ENCODE data around the gene CYTH4.

CYTH4 gene

GRCh38 chr22:37309211-37310074 lies 27.1 kb downstream of the CYTH4 start:
- Histone ChIP-seq H3K27me3 (replicated peaks; ENCODE audit: control insufficient read depth, insufficient read depth, low read length, poor library complexity, severe bottlenecking) (no peaks in the 10 kb centered on the region), H3K27ac (ENCODE audit: insufficient read depth, low read length, poor library complexity, severe bottlenecking) (peak overlapping the region; percentile 96), H3K9me3 (ENCODE audit: control insufficient read depth, low read length) (no peaks in the 10 kb centered on the region), H3K4me1 (ENCODE audit: control insufficient read depth, insufficient read depth, low read length, poor library complexity, severe bottlenecking) (peaks cover 74% of the 10 kb centered on the region), H3K36me3 (ENCODE audit: control insufficient read depth, insufficient read depth, low read length) (peaks cover 43% of the 10 kb centered on the region), H3K4me3 (ENCODE audit: insufficient read depth, low read depth, low read length, poor library complexity, severe bottlenecking) (peak overlapping the region; percentile 27)
- DNase-seq = peak in 1 of 3 donors; percentile 19

- no peak for DNase-seq
- Histone ChIP-seq H3K27ac (ENCODE audit: insufficient read depth, low read length, poor library complexity, severe bottlenecking) (peak overlapping the region; percentile 96), H3K4me1 (ENCODE audit: control insufficient read depth, insufficient read depth, low read length, poor library complexity, severe bottlenecking) (peaks cover 74% of the 10 kb centered on the region), H3K36me3 (ENCODE audit: control insufficient read depth, insufficient read depth, low read length) (peaks cover 42% of the 10 kb centered on the region), H3K27me3 (replicated peaks; ENCODE audit: control insufficient read depth, insufficient read depth, low read length, poor library complexity, severe bottlenecking) (no peaks in the 10 kb centered on the region), H3K9me3 (ENCODE audit: control insufficient read depth, low read length) (no peaks in the 10 kb centered on the region), H3K4me3 (ENCODE audit: insufficient read depth, low read depth, low read length, poor library complexity, severe bottlenecking) (peak overlapping the region; percentile 27)
These were observed 27.8 kb downstream of the CYTH4 start for GRCh38 chr22:37310075-37310606.

- Histone ChIP-seq H3K27ac (ENCODE audit: insufficient read depth, low read length, poor library complexity, severe bottlenecking) (peak overlapping the region; percentile 96), H3K4me1 (ENCODE audit: control insufficient read depth, insufficient read depth, low read length, poor library complexity, severe bottlenecking) (peaks cover 69% of the 10 kb centered on the region), H3K36me3 (ENCODE audit: control insufficient read depth, insufficient read depth, low read length) (peaks cover 39% of the 10 kb centered on the region), H3K27me3 (replicated peaks; ENCODE audit: control insufficient read depth, insufficient read depth, low read length, poor library complexity, severe bottlenecking) (no peaks in the 10 kb centered on the region), H3K9me3 (ENCODE audit: control insufficient read depth, low read length) (no peaks in the 10 kb centered on the region), H3K4me3 (ENCODE audit: insufficient read depth, low read depth, low read length, poor library complexity, severe bottlenecking) (no peak overlapping the region)
- DNase-seq = no peak
These were observed 28.7 kb downstream of the CYTH4 start for GRCh38 chr22:37310815-37311595.

GRCh38 chr22:37311761-37312312 lies 29.5 kb downstream of the CYTH4 start:
- Histone ChIP-seq H3K36me3 (ENCODE audit: control insufficient read depth, insufficient read depth, low read length) (peaks cover 39% of the 10 kb centered on the region), H3K27me3 (replicated peaks; ENCODE audit: control insufficient read depth, insufficient read depth, low read length, poor library complexity, severe bottlenecking) (no peaks in the 10 kb centered on the region), H3K4me3 (ENCODE audit: insufficient read depth, low read depth, low read length, poor library complexity, severe bottlenecking) (no peak overlapping the region), H3K4me1 (ENCODE audit: control insufficient read depth, insufficient read depth, low read length, poor library complexity, severe bottlenecking) (peaks cover 60% of the 10 kb centered on the region), H3K27ac (ENCODE audit: insufficient read depth, low read length, poor library complexity, severe bottlenecking) (peak overlapping the region; percentile 23), H3K9me3 (ENCODE audit: control insufficient read depth, low read length) (no peaks in the 10 kb centered on the region)
- no peak for DNase-seq

- H3K27me3 ChIP-seq (replicated peaks; ENCODE audit: control insufficient read depth, insufficient read depth, low read length, poor library complexity, severe bottlenecking) = no peaks in the 10 kb centered on the region
- peak overlapping the region; percentile 23 for H3K27ac ChIP-seq (ENCODE audit: insufficient read depth, low read length, poor library complexity, severe bottlenecking)
- peaks cover 39% of the 10 kb centered on the region for H3K36me3 ChIP-seq (ENCODE audit: control insufficient read depth, insufficient read depth, low read length)
- no peak for DNase-seq
- H3K9me3 ChIP-seq (ENCODE audit: control insufficient read depth, low read length) = no peaks in the 10 kb centered on the region
- H3K4me1 ChIP-seq (ENCODE audit: control insufficient read depth, insufficient read depth, low read length, poor library complexity, severe bottlenecking) = peaks cover 52% of the 10 kb centered on the region
- no peak overlapping the region for H3K4me3 ChIP-seq (ENCODE audit: insufficient read depth, low read depth, low read length, poor library complexity, severe bottlenecking)
These were observed 30.4 kb downstream of the CYTH4 start for GRCh38 chr22:37312549-37313183.

GRCh38 chr22:37313376-37314314 lies 31.3 kb downstream of the CYTH4 start:
- no peak overlapping the region for H3K4me3 ChIP-seq (ENCODE audit: insufficient read depth, low read depth, low read length, poor library complexity, severe bottlenecking)
- no peak for DNase-seq
- no peaks in the 10 kb centered on the region for H3K27me3 ChIP-seq (replicated peaks; ENCODE audit: control insufficient read depth, insufficient read depth, low read length, poor library complexity, severe bottlenecking)
- H3K36me3 ChIP-seq (ENCODE audit: control insufficient read depth, insufficient read depth, low read length) = peaks cover 39% of the 10 kb centered on the region
- H3K27ac ChIP-seq (ENCODE audit: insufficient read depth, low read length, poor library complexity, severe bottlenecking) = peak overlapping the region; percentile 40
- H3K9me3 ChIP-seq (ENCODE audit: control insufficient read depth, low read length) = no peaks in the 10 kb centered on the region
- peaks cover 42% of the 10 kb centered on the region for H3K4me1 ChIP-seq (ENCODE audit: control insufficient read depth, insufficient read depth, low read length, poor library complexity, severe bottlenecking)

GRCh38 chr22:37314315-37315074 lies 32.2 kb downstream of the CYTH4 start:
- peaks cover 34% of the 10 kb centered on the region for H3K4me1 ChIP-seq (ENCODE audit: control insufficient read depth, insufficient read depth, low read length, poor library complexity, severe bottlenecking)
- peak overlapping the region; percentile 40 for H3K27ac ChIP-seq (ENCODE audit: insufficient read depth, low read length, poor library complexity, severe bottlenecking)
- H3K9me3 ChIP-seq (ENCODE audit: control insufficient read depth, low read length) = no peaks in the 10 kb centered on the region
- H3K4me3 ChIP-seq (ENCODE audit: insufficient read depth, low read depth, low read length, poor library complexity, severe bottlenecking) = no peak overlapping the region
- no peaks in the 10 kb centered on the region for H3K27me3 ChIP-seq (replicated peaks; ENCODE audit: control insufficient read depth, insufficient read depth, low read length, poor library complexity, severe bottlenecking)
- DNase-seq = peak in 1 of 3 donors; percentile 44
- H3K36me3 ChIP-seq (ENCODE audit: control insufficient read depth, insufficient read depth, low read length) = peaks cover 39% of the 10 kb centered on the region

- no peak overlapping the region for H3K27ac ChIP-seq (ENCODE audit: insufficient read depth, low read length, poor library complexity, severe bottlenecking)
- no peak overlapping the region for H3K4me3 ChIP-seq (ENCODE audit: insufficient read depth, low read depth, low read length, poor library complexity, severe bottlenecking)
- H3K4me1 ChIP-seq (ENCODE audit: control insufficient read depth, insufficient read depth, low read length, poor library complexity, severe bottlenecking) = peaks cover 19% of the 10 kb centered on the region
- H3K9me3 ChIP-seq (ENCODE audit: control insufficient read depth, low read length) = no peaks in the 10 kb centered on the region
- H3K36me3 ChIP-seq (ENCODE audit: control insufficient read depth, insufficient read depth, low read length) = peaks cover 24% of the 10 kb centered on the region
- DNase-seq = no peak
- no peaks in the 10 kb centered on the region for H3K27me3 ChIP-seq (replicated peaks; ENCODE audit: control insufficient read depth, insufficient read depth, low read length, poor library complexity, severe bottlenecking)
These were observed 34.1 kb downstream of the CYTH4 start for GRCh38 chr22:37316405-37316804.

All from effector memory CD4-positive, alpha-beta T cell (primary cell).